A549 treated with Hydrocortisone at 1 μM for 4 hours (cell line): ENCODE results near the gene SEC61G. TPM values are rescaled to one million over a fixed set of nuclear protein-coding genes. Genes with fewer than 3 reads are reported as not detected.

Experiments
- total RNA-seq: library from RNA; stranded (reverse); fragments of 200-300 nt; extraction: Qiagen RNA extraction; gene quantifications from 5 replicates; pipeline ENCODE4 v1.2.3, GENCODE V29; 2022

The SEC61G gene
- 346 to 394 TPM (median 379 TPM) in 5 replicates for total RNA-seq

GRCh38 chr7:54758702-54759592 is at the start of gene SEC61G:
SEC61G (minus strand) TSS chr7:54759211; CDS start chr7:54757588, 1,623 bp downstream.

Other genes starting within 250 kb of the SEC61G start
- not detected in 5 replicates for gene VSTM2A, start 216.8 kb downstream of the SEC61G start, total RNA-seq